ENCODE data around the gene ICAM1. TPM values are rescaled to one million over a fixed set of nuclear protein-coding genes. Genes with fewer than 3 reads are reported as not detected.
"Not testable (repeated sequence)": the region's sequence is repeated elsewhere in the genome, so short reads cannot be mapped to it uniquely, and the experiment has no call there.

ICAM1 gene
- total RNA-seq, 1 experiment from 2014 or later = 4.6 TPM

GRCh38 chr19:10279737-10280442 is 9.0 kb downstream of the ICAM1 start:
- no peak for DNase-seq (ENCODE audit: unreplicated experiment)
- no peak for TF ChIP-seq CTCF (IDR thresholded peaks at IDR 0.05; ENCODE audit: unreplicated experiment)
- ChIA-PET CTCF (interaction anchor here (0.6 to 2.1 kb wide), 7 partner anchors 9 to 344 kb away, joined by 3 to 13 read pairs (median 4); partner anchors contain the start of gene ICAM1), POLR2A (interaction anchor here (0.7 kb wide), 1 partner anchor 36 kb away, joined by 3 read pairs; no protein-coding TSS in a partner anchor)
- Mint-ChIP-seq H3K4me3 (ENCODE audit: unreplicated experiment) (no peak overlapping the region), H3K4me1 (ENCODE audit: insufficient read depth, unreplicated experiment) (peaks cover 8% of the 10 kb centered on the region), H3K9me3 (ENCODE audit: unreplicated experiment) (no peaks in the 10 kb centered on the region), H3K27me3 (ENCODE audit: insufficient read depth, unreplicated experiment) (no peaks in the 10 kb centered on the region), H3K36me3 (ENCODE audit: insufficient read depth, unreplicated experiment) (peaks cover 22% of the 10 kb centered on the region), H3K27ac (ENCODE audit: low read depth, unreplicated experiment) (no peak overlapping the region)
- intact Hi-C loops (cut with micrococcal nuclease) = no loop called here
- no TSS peak for BruUV-seq (replicated peaks)

GRCh38 chr19:10282043-10282442 is 11.1 kb downstream of the ICAM1 start:
- POLR2A ChIA-PET = not testable (repeated sequence)
- CTCF ChIA-PET = interaction anchor here (0.5 to 0.6 kb wide), 2 partner anchors 53 to 122 kb away, joined by 3 read pairs; no protein-coding TSS in a partner anchor

GRCh38 chr19:10283301-10284064 is 12.6 kb downstream of the ICAM1 start:
- peaks cover 24% of the 10 kb centered on the region for H3K4me1 Mint-ChIP-seq (ENCODE audit: insufficient read depth, unreplicated experiment)
- H3K36me3 Mint-ChIP-seq (ENCODE audit: insufficient read depth, unreplicated experiment) = peaks cover 15% of the 10 kb centered on the region

More at GRCh38 chr19:10282043-10282442, 11.1 kb downstream of the ICAM1 start:
- Mint-ChIP-seq H3K36me3 (ENCODE audit: insufficient read depth, unreplicated experiment) (peaks cover 18% of the 10 kb centered on the region), H3K4me1 (ENCODE audit: insufficient read depth, unreplicated experiment) (peaks cover 23% of the 10 kb centered on the region)
- BruUV-seq (replicated peaks); H3K9me3 Mint-ChIP-seq (ENCODE audit: unreplicated experiment); DNase-seq (ENCODE audit: unreplicated experiment); H3K27ac Mint-ChIP-seq (ENCODE audit: low read depth, unreplicated experiment); H3K27me3 Mint-ChIP-seq (ENCODE audit: insufficient read depth, unreplicated experiment); intact Hi-C loops (cut with micrococcal nuclease); H3K4me3 Mint-ChIP-seq (ENCODE audit: unreplicated experiment): not testable (repeated sequence)

More at GRCh38 chr19:10283301-10284064, 12.6 kb downstream of the ICAM1 start:
- no peaks in the 10 kb centered on the region for H3K9me3 Mint-ChIP-seq (ENCODE audit: unreplicated experiment)
- intact Hi-C loops (cut with micrococcal nuclease) = no loop called here
- ChIA-PET CTCF (interaction anchor here (0.8 kb wide), 1 partner anchor 13 kb away, joined by 5 read pairs; no protein-coding TSS in a partner anchor), POLR2A (no interaction called here)
- no peak overlapping the region for H3K4me3 Mint-ChIP-seq (ENCODE audit: unreplicated experiment)
- H3K27ac Mint-ChIP-seq (ENCODE audit: low read depth, unreplicated experiment) = no peak overlapping the region
- no TSS peak for BruUV-seq (replicated peaks)
- DNase-seq (ENCODE audit: unreplicated experiment) = no peak
- TF ChIP-seq CTCF (IDR thresholded peaks at IDR 0.05; ENCODE audit: unreplicated experiment) = no peak
- no peaks in the 10 kb centered on the region for H3K27me3 Mint-ChIP-seq (ENCODE audit: insufficient read depth, unreplicated experiment)
